HEK293 (cell line): Measurements from ENCODE around the gene ANKRD63.

Experiments used
- YY2 ChIP-seq: fragments of 450-650 bp; formaldehyde crosslinking; IDR thresholded peaks from 2 replicates; pipeline ENCODE4 v1.5.1; 2016; ENCODE audit warnings: missing biosample characterization, missing genetic modification characterization
- ZNF2 ChIP-seq: fragments of 450-650 bp; formaldehyde crosslinking; IDR thresholded peaks from 2 replicates; pipeline ENCODE4 v1.5.1; 2016; ENCODE audit warnings: missing biosample characterization, missing genetic modification characterization
- ZNF433 ChIP-seq: fragments of 450-650 bp; formaldehyde crosslinking; IDR thresholded peaks from 2 replicates; pipeline ENCODE4 v1.5.1; 2016; ENCODE audit warnings: missing biosample characterization, missing genetic modification characterization, low read depth
- ZNF626 ChIP-seq: fragments of 450-650 bp; sonication (Bioruptor Pico); formaldehyde crosslinking; IDR thresholded peaks from 2 replicates; pipeline ENCODE4 v1.5.1; 2018; ENCODE audit warnings: missing biosample characterization, missing genetic modification characterization, inconsistent platforms
- ZNF785 ChIP-seq: fragments of 450-650 bp; formaldehyde crosslinking; IDR thresholded peaks from 2 replicates; pipeline ENCODE4 v1.5.1; 2016; ENCODE audit warnings: missing biosample characterization, missing genetic modification characterization

DNA sequence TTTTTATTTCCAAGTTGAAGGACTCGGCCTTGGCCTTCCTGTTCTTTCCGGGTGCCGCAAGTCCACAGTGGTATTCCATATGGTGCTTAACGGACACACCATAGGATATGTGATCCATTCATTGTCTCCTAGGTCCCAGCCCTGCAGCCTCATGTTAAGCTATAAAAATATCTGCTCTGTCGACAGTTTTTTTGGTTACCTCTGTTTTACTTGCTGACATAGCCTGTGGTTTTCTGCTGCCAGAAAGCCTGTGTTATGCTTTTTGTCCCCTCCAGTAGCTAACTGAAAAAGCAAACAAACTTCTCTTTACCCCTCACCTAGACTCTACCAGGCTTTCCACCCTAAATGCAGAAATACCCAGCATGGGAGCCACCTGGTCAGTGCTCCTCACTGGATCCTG, 45.9 kb upstream of the ANKRD63 start:
- no peak for TF ChIP-seq ZNF2 (tag by site-specific recombination)
- TF ChIP-seq YY2 (tag by site-specific recombination): no peak
- no peak for TF ChIP-seq ZNF626 (tag by site-specific recombination)
- no peak for TF ChIP-seq ZNF785
- TF ChIP-seq ZNF433 (tag by site-specific recombination): no peak
